Liver (tissue), 9 donors: ENCODE results near the gene SAFB. TPM values are rescaled to one million over a fixed set of nuclear protein-coding genes. Genes with fewer than 3 reads are reported as not detected.

Source experiments
- DNase-seq: peaks from one replicate; pipeline ENCODE4 v3.0.0-alpha.2; 2017; ENCODE audit warnings: low spot score
- H3K27ac ChIP-seq, 2 donors: one replicate each; pipeline ENCODE4 v1.7.0; 2013; ENCODE audit warnings: inconsistent platforms in 2 of 2, low read length in 2 of 2, control low read depth in 1 of 2, low read depth in 1 of 2, mild to moderate bottlenecking in 1 of 2
- H3K27me3 ChIP-seq, 4 donors: one replicate each; pipeline versions ENCODE4 v1.6.1 to v1.7.0; 2013; ENCODE audit warnings: low read length in 3 of 4, inconsistent platforms in 1 of 4, mild to moderate bottlenecking in 1 of 4, moderate library complexity in 1 of 4; ENCODE audit not compliant: control insufficient read depth in 4 of 4, insufficient read depth in 4 of 4
- H3K36me3 ChIP-seq, 4 donors: one replicate each; pipeline versions ENCODE4 v1.6.1 to v1.7.0; 2013; ENCODE audit warnings: low read length in 3 of 4, mild to moderate bottlenecking in 3 of 4, low read depth in 1 of 4, moderate library complexity in 1 of 4; ENCODE audit not compliant: control insufficient read depth in 4 of 4, insufficient read depth in 3 of 4
- H3K4me1 ChIP-seq, 4 donors: one replicate each; pipeline versions ENCODE4 v1.6.1 to v1.7.0; 2013; ENCODE audit warnings: low read length in 3 of 4, mild to moderate bottlenecking in 3 of 4, moderate library complexity in 1 of 4; ENCODE audit not compliant: control insufficient read depth in 4 of 4, insufficient read depth in 4 of 4
- H3K4me3 ChIP-seq, 3 donors: one replicate each; pipeline versions ENCODE4 v1.6.1 to v1.7.0; 2013; ENCODE audit warnings: low read length in 3 of 3, control low read depth in 1 of 3, low read depth in 1 of 3, mild to moderate bottlenecking in 1 of 3
- H3K9ac ChIP-seq, 2 donors: one replicate each; pipeline ENCODE4 v1.7.0; 2013; ENCODE audit warnings: low read length in 2 of 2, mild to moderate bottlenecking in 2 of 2, moderate library complexity in 2 of 2, control low read depth in 1 of 2, low read depth in 1 of 2
- H3K9me3 ChIP-seq, 4 donors: one replicate each; pipeline versions ENCODE4 v1.6.1 to v1.7.0; 2013; ENCODE audit warnings: low read length in 3 of 4; ENCODE audit not compliant: control insufficient read depth in 4 of 4
- ATF3 ChIP-seq: IDR thresholded peaks from 2 replicates; pipeline ENCODE4 v1.6.1; 2016; ENCODE audit warnings: antibody characterized with exemption
- CTCF ChIP-seq: fragments of 150-350 bp; IDR thresholded peaks from 2 replicates; pipeline ENCODE4 v1.5.1; 2017; ENCODE audit warnings: improper control_type of control experiment, low read depth, low read length; ENCODE audit not compliant: missing input control
- EGR1 ChIP-seq, 2 donors: IDR thresholded peaks; 2 replicates each; pipeline ENCODE4 v1.6.1; 2016 to 2018; ENCODE audit warnings: antibody characterized with exemption in 2 of 2, low read depth in 2 of 2
- FOXA1 ChIP-seq: IDR thresholded peaks from 2 replicates; pipeline ENCODE4 v1.6.1; 2016; ENCODE audit warnings: antibody characterized with exemption
- FOXA2 ChIP-seq: IDR thresholded peaks from 2 replicates; pipeline ENCODE4 v1.6.1; 2016; ENCODE audit warnings: antibody characterized with exemption
- GABPA ChIP-seq, 2 donors: IDR thresholded peaks in 1 of 2; conservative IDR thresholded peaks in 1 of 2; 2 replicates each; pipeline ENCODE4 v1.6.1; 2016; ENCODE audit warnings: antibody characterized with exemption in 2 of 2, mild to moderate bottlenecking in 1 of 2, moderate library complexity in 1 of 2
- HNF4A ChIP-seq, 2 donors: conservative IDR thresholded peaks; 2 replicates each; pipeline ENCODE4 v1.6.1; 2016; ENCODE audit warnings: antibody characterized with exemption in 2 of 2, mild to moderate bottlenecking in 2 of 2
- HNF4G ChIP-seq: IDR thresholded peaks from 2 replicates; pipeline ENCODE4 v1.6.1; 2016; ENCODE audit warnings: antibody characterized with exemption
- JUND ChIP-seq, 2 donors: IDR thresholded peaks; 2 replicates each; pipeline ENCODE4 v1.6.1; 2016; ENCODE audit warnings: antibody characterized with exemption in 2 of 2
- MAX ChIP-seq: IDR thresholded peaks from 2 replicates; pipeline ENCODE4 v1.6.1; 2016; ENCODE audit warnings: antibody characterized with exemption
- RAD21 ChIP-seq, 2 donors: IDR thresholded peaks; 2 replicates each; pipeline ENCODE4 v1.6.1; 2016; ENCODE audit warnings: antibody characterized with exemption in 2 of 2, mild to moderate bottlenecking in 2 of 2
- REST ChIP-seq: IDR thresholded peaks from 2 replicates; pipeline ENCODE4 v1.6.1; 2016; ENCODE audit warnings: antibody characterized with exemption, mild to moderate bottlenecking
- RXRA ChIP-seq, 2 donors: IDR thresholded peaks; 2 replicates each; pipeline ENCODE4 v1.6.1; 2017 to 2018; ENCODE audit warnings: antibody characterized with exemption in 2 of 2, mild to moderate bottlenecking in 1 of 2
- SP1 ChIP-seq: IDR thresholded peaks from 2 replicates; pipeline ENCODE4 v1.6.1; 2018; ENCODE audit warnings: antibody characterized with exemption, mild to moderate bottlenecking
- TAF1 ChIP-seq: conservative IDR thresholded peaks from 2 replicates; pipeline ENCODE4 v1.6.1; 2016; ENCODE audit warnings: antibody characterized with exemption, mild to moderate bottlenecking
- YY1 ChIP-seq: IDR thresholded peaks from 2 replicates; pipeline ENCODE4 v1.6.1; 2016; ENCODE audit warnings: antibody characterized with exemption, mild to moderate bottlenecking
- ZBTB33 ChIP-seq: IDR thresholded peaks from 2 replicates; pipeline ENCODE4 v1.6.1; 2016; ENCODE audit warnings: antibody characterized with exemption
- WGBS: extraction: QIAGEN DNeasy Blood & Tissue Kit; methylation state at CpG from one replicate; pipeline ENCODE4 v1.1.7; 2013; 5-methylcytosine and 5-hydroxymethylcytosine counted together
- polyA plus RNA-seq, 2 donors: library from polyadenylated mRNA; stranded (reverse) in 1 of 2; unstranded in 1 of 2; fragments of 200-250 nt in 1 of 2; fragments of >200 nt in 1 of 2; fragmentation: Nextera tagmentation in 1 of 2; extraction: Ambion mirVana in 1 of 2; gene quantifications; one replicate each; pipeline versions ENCODE4 v1.2.1 to v1.2.3, GENCODE V29; 2013 to 2015
- total RNA-seq, 2 donors: library from RNA; depleted of rRNA; stranded (reverse); fragments of >200 nt; gene quantifications; one replicate each; pipeline ENCODE4 v1.2.3, GENCODE V29; 2014
- donor health status: healthy.
- donor health status: healthy.
- donor health status: healthy.
- donor health status: healthy.
- donor health status: healthy.

Gene SAFB
- total and polyA plus RNA-seq, 4 donors, result 16.5 to 65.0 (median 38.5) TPM

GRCh38 chr19:5694956-5695648 lies 72.2 kb downstream of the SAFB start:
- no peaks in the 10 kb centered on the region for H3K27me3 ChIP-seq
- H3K4me1 ChIP-seq, result peaks cover 6 to 18% (median 10%) of the 10 kb centered on the region in 4 donors
- H3K4me3 ChIP-seq, result no peak overlapping the region
- peaks cover 13 to 66% (median 27%) of the 10 kb centered on the region in 4 donors for H3K36me3 ChIP-seq
- H3K27ac ChIP-seq, result no peak overlapping the region
- no peak overlapping the region for H3K9ac ChIP-seq
- 93% methylated on average over 8 of the region's 8 CpGs for WGBS
- H3K9me3 ChIP-seq, result no peaks in the 10 kb centered on the region
- DNase-seq, result no peak
- TF ChIP-seq HNF4G, result no peak
- no peak for TF ChIP-seq ATF3
- TF ChIP-seq GABPA (IDR thresholded peaks at IDR 0.05 in 1 of 2, conservative IDR thresholded peaks at IDR 0.05 in 1 of 2), result no peak
- TF ChIP-seq JUND (IDR thresholded peaks at IDR 0.05), result no peak
- TF ChIP-seq RAD21 (IDR thresholded peaks at IDR 0.05), result no peak
- no peak for TF ChIP-seq YY1
- no peak for TF ChIP-seq RXRA (IDR thresholded peaks at IDR 0.05)
- TF ChIP-seq TAF1, result no peak
- no peak for TF ChIP-seq MAX
- TF ChIP-seq REST, result no peak
- TF ChIP-seq ZBTB33, result no peak
- TF ChIP-seq FOXA1, result no peak
- no peak for TF ChIP-seq HNF4A (conservative IDR thresholded peaks at IDR 0.05)
- no peak for TF ChIP-seq EGR1 (IDR thresholded peaks at IDR 0.05; ENCODE audit: low read depth in 2 of 2)
- TF ChIP-seq FOXA2, result no peak
- no peak for TF ChIP-seq SP1

- Histone ChIP-seq H3K36me3 (peaks cover 17 to 69% (median 30%) of the 10 kb centered on the region in 4 donors), H3K27me3 (no peaks in the 10 kb centered on the region), H3K27ac (no peak overlapping the region), H3K4me3 (no peak overlapping the region), H3K9me3 (no peaks in the 10 kb centered on the region), H3K9ac (no peak overlapping the region), H3K4me1 (peaks cover 6 to 17% (median 10%) of the 10 kb centered on the region in 4 donors)
- 96% methylated on average over 28 of the region's 28 CpGs for WGBS
- DNase-seq, result no peak
- TF ChIP-seq HNF4A (conservative IDR thresholded peaks at IDR 0.05) (no peak), GABPA (IDR thresholded peaks at IDR 0.05 in 1 of 2, conservative IDR thresholded peaks at IDR 0.05 in 1 of 2) (no peak), ZBTB33 (no peak), CTCF (no peak), JUND (IDR thresholded peaks at IDR 0.05) (no peak), FOXA2 (no peak), MAX (no peak), EGR1 (IDR thresholded peaks at IDR 0.05; ENCODE audit: low read depth in 2 of 2) (no peak), SP1 (no peak), TAF1 (no peak)
Measured at GRCh38 chr19:5695649-5696195, 72.8 kb downstream of the SAFB start.
